Measurements from ENCODE around the gene RFC2.
A peak's percentile ranks its signal among the peaks of the same experiment; 100 is the strongest.

The RFC2 gene

DNA sequence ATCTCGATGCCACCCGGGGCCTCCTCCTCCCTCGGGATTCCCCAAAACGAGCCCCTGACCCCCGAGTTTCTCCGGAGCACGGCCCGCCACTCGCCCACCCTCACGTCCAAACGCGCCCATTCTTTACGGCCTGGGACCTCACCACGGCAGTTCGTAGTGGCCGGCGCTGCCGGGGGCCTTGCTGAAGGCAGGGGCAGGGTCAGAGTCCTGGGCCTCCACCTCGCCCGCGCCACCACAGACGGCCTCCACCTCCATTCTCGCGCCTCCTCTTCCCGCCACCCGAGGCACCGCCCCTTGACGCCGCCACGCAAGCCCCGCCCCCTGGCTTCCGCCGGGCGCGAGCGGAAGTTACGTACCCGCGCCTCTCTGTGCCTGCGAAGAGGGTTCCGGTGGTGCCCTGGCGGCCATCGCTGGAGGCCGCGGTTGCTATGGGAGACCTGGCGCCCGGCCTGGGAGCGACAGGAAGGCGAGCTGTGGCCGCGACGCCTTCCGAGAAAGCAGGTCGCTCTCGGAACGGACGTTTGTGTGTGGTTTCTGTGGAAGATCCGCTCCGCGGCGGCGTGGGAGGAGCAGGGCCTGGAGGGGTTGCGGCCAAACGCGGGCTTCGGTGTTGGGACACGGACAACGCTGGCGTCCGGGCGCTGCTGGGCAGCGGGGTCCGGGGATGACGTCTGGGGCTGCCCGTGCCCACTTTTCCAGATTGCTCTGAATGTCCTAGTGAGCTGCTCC is at the start of gene RFC2:
Gene RFC2 (minus strand): TSS at position 271 of the 729 bp plus-strand sequence. CDS start 16 bp downstream, at position 255.
- peak; percentile 72 for DNase-seq

DNA sequence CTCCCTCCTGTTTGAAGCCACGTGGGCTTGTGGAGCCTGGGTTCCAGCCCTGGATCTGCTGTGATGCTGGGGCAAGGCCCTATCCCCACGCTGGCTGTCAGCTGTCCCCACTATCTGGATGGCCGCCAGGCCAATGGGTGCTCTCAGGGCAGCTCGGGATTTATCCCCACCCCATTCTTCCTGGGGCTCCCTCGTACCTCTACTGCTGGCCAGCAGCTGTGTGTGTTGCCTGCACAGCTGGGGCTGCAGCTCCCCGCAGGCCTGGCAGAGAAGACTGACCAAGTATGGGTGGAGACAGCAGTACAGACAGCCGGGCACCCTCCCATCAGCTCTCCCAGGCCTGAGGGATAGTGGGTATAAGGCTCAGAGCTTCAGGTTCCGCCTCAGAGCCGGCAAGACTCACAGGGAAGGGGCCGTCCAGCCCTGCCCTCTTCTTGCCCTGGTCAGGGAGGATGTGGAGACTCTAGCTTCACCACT is 48.6 kb upstream of the RFC2 start:
- no peak for DNase-seq

DNA sequence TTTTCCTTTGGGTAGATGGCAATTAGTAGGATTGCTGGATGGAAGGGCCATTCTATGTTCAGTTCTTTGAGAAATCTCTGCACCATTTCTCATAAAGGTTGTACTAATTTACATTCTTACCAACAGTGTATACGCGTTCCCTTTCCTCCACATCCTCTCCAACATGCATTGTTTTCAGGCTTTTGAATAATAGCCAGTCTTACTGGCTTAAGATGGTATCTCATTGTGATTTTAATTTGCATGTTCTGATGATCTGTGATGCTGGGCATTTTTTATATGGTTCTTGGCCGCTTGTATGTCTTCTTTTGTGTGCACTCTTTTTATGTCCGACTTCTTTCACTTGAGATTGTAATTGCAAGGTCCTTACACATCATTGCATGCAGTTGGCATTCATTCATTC is 46.7 kb upstream of the RFC2 start:
- DNase-seq, result no peak

DNA sequence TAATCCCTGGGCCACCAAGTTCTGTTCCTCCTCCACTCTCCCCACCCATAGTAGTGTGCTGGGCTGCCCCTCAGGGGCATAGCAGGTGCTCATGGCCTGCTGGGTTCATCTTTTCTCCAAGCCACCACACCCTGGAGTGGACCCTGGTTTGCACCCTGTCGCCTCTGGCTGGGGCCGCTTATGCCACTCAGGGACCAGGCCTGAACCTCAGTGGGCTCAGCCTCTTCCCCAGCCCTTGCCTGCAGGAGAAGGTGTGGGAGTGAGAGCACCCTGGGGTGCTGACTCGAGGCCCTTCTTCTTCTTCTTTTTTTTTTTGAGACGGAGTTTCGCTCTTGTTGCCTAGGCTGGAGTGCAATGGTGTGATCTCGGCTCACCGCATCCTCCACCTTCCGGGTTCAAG is 45.2 kb upstream of the RFC2 start:
- DNase-seq, result no peak

DNA sequence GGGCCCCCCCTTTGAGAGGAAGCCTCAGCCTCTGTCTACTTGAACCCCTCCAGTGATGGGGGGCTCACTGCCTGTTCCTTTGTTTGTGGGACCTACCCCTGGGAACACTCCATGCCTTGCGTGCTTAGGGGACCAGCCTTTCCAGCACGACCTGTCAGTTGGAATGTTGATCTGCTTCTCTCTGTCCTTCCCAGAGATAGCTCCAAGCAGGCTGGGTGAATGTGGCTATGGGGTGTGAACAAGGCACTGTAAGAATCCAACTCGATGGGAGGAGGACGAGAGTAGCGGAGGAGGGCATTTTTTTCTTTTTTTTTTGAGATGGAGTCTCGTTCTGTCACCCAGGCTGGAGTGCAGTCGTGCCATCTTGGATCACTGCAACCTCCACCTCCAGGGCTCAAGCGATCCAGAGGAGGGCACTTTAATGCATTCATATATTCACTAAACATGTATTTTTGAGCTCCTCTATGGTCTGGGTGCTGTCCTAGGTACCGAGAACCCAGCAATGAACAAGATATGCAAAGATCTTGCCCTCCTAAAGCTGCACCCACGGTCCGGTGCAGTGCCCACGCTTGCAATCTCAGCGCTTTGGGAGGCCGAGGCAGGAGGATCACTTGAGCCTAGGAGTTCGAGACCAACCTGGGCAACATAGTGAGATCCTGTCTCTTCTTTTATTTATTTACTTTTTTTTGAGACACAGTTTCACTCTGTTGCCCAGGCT is 43.5 kb upstream of the RFC2 start:
- no peak for DNase-seq

DNA sequence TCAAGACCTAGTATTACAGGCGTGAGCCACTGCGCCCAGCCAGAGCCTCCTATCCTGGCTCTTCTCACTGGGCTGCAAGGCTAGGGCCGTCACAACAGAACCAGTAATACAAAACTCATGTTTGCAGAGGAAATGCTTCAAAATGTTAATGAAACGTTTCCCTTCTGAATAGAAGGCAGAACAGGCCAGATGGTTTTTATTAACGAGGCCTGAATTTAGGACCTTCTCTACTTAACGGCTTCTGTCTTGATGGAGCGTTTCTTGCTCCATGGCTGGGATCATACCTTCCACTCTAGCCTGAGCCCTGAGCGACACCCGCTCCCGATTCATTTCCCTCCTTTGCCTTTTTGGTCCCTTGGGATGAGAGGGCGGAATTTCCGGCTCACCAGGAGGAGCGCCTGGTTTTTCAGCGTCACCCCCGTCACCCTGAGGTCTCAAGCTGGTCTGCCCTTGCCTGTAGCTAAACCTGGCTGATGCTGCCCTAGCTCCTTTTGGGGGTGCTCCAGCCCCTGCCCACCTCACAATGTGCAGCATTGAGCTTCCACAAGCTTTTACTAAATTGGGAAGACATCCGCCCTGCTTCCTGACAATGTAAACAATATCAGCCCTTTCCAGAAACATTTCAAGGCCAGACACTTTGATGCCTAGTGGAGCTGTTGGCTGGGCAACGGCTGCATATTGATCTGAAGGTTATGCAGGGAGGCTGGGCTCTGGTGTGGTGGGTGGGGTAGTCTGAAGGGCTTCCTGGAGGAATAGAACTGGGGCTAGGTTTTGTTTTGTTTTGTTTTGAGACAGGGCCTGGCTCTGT is 40.2 kb upstream of the RFC2 start:
- no peak for DNase-seq

DNA sequence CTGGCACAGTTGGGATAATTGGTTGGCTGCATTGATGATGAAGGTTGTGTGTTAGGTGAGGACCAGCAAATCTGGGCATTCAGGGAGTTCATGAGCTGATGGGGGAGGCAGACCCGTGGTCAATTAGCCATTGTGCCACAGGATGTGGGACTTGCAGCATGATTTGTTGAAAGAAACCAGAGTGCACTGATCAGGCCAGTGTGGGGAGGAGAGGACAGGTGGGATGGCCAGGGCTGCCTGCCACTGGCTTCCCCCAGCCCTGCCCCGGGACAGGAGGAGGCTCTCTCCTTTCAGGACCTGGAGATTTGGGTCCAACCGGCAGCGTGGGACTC is 39.3 kb upstream of the RFC2 start:
- no peak for DNase-seq

DNA sequence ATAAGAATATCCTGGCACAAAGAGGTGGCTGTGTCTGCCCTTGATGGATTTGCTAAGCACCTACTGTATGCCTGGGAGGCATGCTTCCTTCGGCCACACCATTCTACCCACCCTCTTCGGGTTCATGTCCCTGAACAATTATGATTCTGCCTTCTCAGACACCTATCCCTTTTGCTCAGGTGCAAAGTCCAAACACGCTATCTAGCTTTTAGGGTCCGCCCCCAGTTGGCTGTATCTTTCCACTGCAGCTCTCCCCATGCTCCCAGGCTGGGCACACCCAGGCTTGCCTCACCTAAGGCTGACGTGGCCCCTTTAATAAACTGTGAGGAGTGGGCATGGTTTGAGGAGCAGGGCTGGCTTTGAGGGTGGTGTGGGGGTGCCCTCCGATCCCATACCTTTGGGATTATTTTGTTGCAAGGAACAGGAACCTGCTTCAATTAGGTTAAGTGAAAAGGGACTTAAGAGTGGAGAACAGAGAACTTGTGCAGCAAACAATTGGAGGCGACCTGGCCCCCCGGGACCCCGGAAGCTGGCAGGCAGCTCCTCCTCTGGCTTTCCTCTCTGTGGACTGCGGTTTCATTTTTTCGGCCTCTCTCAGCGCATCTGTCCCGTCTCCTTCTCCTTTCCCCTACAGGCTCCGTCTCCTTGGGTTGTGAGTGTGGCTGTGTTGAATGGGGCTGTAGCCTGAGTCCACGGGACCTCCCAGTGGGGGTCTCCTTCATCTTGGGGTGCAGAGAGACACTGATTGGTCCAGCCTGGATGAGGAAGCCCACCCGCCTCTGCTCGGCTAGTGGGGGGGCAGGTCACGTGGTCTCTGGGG is 38.8 kb upstream of the RFC2 start:
- no peak for DNase-seq

DNA sequence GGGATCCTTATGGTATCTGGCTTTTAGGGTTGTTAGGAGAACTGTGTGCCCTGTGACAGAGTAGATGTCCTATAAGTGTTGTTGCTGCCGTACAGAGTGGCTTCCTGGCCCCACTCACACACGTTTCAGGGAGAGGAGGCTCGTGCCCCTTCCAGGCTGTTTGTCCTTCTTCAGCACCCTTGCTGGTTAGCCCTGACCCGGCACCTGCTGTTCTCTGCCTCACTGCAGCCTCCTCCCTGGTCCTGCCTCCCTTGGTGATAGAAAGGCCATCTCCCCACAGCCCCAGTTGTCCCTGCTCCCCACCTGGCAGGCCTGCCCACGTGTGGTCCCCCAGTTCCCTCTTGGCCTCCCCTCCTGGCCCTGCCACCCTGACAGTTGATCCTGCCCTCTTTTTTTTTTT is 37.3 kb upstream of the RFC2 start:
- no peak for DNase-seq

DNA sequence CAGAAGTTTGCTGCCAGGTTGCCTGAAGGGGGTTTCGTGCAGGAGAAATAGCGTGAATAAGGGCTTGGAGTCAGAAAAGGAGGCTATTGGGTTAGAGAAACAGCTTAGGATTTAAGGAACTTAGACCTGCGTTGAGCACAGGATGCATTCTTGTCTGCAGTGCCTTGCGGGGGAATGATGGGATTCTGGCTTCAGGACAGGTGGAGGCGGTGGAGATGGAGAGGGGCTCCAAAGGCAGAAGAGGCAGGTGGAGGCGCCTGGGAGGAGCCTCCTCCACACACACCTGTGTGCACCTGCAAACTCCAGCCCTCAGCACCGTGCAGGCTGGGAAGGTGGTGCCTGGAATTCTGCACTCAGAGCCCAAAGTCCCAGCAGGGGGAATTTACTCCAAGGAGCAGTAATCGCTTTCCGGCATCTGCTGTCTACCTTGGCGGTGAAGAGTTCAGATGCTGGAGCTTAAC is 36.8 kb upstream of the RFC2 start:
- no peak for DNase-seq

DNA sequence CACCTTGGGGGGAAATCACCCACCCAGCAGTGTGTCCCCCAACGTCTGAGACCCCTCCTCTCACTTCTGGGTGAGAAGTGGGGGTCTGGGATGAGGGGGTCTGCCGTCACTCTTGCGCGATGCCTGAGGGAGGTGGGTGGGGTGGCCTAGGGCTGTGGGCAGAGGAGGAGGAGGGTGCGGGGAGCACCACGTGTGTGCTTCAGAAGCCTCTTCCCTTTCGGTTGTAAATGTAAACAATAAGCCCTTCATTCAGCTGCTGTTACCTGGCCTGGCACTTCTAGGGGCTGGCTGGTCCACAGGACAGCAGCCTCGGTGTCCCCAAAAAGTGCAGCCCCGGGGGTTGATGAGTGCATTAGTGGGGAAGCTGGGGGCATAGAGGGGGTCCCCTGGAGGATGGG is 36.4 kb upstream of the RFC2 start:
- no peak for DNase-seq

DNA sequence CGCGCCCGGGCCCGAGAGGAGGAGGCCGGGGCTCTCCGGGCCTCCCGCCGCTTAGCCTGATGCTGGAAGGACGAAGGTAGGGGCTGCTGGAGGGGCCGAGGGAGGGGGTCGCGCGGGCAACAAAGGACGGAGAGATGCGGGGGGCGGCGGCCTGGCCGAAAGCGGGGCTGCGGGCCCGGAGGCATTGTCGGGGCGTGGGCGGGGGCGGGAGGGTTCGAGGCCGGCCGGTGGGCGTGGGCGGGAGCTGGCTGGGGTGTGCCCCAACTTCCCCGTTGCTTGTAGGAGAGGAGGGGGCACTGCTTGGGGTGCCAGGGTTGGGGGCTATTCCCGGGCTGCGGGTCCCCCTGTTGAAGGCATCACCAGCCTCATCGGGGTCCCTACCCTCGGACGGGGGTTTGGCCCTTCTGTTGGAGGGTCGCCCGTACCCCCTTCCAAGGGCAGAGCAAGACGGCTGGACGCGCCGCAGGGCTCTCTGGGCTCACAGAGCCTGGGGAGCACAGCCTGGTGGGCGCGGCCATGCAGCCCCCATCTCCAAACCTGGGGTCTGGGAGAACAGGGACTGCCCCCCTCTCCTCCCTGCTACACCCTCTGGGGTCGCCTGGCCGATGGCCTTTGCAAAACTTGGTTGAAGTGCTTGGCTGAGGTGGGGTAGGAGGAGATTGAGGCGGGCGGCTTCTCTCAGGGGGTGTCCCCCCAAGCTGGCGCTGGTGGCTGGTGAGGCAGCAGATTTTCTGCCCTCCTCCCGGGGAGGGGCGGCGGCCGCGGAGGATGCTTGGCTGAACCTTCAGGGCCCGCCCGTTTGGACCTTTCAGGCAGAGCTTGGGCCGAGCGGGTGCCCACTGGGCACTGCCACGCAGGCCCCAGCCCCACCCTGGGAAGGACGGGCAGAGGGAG is 35.7 kb upstream of the RFC2 start:
- no peak for DNase-seq

DNA sequence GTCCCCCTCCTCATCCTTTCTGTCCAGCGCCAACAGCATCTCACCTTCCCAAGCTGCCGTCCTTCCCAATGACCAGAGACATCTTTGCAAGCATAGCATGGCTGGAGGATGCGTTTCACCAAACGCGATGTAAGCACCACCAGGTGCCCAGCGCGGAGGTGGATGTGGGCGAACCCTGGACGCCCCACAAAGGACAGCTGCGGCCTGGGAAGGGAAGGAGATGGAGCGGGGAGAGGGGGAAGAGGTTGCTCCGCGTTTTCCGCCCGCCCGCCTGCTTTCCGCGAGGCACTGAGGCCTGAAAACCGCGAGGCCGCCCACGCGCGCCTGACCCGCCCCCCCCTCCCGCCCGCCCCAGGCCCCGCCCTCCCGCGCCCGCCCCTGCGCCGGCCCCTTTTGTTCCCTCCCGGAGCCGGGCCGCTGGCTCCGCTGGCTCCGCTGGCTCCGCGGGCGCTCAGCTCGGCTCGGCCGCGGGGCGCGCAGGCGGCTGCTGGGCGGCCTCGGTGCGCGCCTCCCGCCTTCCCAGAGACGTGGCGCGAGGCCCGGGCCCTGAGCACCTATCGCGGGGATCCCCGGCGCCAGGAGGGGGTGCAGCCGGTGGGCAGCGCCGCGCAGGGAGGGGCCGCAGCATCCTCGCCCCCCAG is 34.9 kb upstream of the RFC2 start, which contains the start of gene CLIP2:
Gene CLIP2 (plus strand): TSS at position 390 of the 641 bp plus-strand sequence. CDS start 28,140 bp downstream, outside the sequence.
- DNase-seq, result peak; percentile 15

DNA sequence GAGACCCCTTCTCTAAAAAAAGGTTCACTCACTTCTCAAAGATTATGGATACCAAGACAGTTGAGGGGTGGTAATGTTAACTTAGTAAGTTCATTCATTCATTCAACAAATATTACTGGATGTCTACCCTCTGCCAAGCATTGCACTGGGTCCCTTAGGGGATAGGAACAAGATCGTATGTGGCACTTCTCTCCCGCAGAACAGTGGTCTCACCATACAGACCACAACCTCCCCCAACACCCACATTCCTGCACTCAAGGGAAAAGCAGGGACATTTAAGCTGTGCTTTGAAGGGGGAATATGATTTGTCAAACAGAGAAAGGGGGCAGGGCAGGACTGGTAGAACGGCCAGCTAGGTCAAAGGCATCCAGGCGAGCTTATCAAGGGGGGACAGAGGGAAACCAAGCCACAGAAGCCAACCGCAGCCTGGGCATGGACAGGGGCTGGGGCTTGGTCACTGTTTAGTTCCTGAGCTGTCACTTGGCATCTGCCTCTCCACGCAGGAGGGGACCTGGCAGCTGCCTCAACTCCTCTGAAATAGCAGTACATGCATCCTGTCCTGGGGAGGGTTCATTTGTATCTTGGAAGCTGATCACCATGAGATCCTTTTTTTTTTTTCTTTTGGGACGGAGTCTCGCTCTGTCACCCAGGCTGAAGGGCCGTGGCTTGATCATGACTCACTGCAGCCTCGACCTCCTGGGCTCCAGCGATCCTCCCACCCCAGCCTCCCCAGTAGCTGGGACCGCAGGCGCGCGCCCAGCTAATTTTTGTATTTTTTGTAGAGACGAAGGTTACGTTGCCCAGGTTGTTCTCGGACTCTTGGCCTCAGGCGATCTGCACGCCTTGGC is 34.1 kb upstream of the RFC2 start:
- DNase-seq, result no peak

DNA sequence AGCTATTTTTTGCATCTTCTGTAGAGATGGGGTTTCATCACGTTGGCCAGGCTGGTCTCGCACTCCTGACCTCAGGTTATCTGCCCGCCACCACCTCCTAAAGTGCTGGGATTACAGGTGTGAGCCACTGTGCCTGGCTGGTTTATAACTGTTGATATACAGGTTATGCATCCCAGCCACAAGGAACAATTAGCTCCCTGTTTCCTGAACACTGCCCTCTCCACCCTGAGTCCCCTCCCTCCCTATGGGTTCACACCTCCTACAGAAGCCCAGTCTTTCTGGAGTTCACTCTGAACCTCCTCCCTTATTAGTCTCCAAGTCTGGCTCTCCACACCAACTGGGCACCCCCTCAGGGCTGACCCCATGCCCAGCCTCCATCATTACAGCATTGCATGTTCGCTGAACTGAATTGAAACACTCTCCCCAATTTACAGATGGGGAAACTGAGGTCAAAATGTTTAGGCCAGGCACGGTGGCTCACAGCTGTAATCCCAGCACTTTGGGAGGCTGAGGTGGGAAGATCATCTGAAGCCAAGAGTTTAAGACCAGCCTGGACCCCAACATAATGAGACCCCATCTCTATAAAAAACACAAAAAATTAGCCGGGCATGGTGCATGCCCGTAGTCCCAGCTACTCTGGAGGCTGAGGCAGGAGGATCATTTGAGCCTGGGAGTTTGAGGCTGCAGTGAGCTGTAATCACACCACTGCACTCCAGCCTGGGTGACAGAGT is 33.3 kb upstream of the RFC2 start:
- DNase-seq, result no peak

DNA sequence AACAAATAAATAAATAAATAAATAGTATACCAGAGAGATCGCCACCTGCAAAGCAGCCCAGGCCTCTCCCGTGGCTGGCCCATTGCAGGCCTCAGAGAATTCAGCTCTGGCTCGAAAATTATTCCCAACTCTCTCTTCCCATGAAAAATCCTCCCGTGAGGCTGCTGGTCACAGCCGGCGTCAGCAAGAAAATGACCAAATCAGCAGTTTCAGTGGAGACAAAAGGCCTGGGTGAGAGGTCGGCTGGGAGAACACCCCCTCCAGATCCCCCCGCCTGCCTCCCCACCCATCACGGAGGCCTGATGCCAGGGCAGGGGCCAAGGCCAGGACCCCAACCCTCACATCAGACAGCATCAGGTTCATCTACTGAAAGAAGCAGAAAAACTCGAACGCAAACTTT is 31.9 kb upstream of the RFC2 start:
- DNase-seq, result no peak

DNA sequence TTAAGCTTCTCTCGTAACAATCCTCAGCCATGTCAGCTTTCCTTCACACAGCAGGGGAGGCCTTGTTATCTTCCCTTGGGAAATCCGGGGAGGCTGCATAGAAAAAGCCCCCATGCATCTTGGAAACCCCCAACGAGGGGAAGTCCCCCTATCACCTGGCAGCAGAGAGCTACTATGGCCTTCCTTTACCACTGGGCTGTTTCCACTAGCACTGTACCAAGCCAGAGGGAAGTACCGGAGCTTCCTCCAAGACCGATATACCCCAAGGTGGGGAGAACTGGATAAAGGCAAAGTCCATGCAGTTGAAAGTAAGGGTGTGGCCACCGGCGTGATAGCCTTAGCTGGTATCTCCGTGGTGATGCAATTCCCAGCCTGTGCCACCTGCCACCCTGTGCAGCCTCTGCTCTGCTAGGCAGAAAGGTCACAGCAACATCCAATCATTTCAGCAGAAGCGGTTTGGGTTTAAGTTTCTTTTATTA is 30.6 kb upstream of the RFC2 start:
- DNase-seq, result no peak

DNA sequence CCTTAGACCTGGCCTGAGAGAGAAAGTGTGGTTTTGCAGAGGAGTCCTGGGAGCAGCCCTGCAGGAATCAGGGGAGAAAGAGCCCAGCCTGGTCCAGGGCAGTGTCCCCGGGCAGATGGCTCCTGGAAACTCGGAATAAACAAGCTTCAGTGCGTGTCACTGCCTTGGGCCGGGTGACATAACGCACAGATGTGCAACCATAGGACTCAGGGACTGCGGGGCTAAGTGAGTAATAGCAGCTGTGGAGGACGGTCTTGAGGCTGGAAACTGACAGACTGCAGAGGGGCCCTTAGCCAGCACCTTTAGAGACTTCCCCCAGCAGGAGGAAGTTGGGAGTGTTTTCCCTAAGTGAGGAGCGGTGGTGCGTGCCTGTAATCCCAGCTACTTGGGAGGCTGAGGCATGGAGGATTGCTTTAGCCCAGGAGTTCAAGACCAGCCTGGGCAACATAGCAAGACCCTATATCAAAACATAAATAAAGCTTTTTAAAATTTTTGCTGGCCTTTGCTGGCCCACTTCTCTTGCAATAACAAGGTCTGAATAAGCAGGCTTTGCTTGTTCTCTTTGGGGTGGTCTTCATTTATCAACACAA is 29.8 kb upstream of the RFC2 start:
- no peak for DNase-seq
